HG03045 (cell line): ENCODE data around the gene IPO11.

Experiments used
- ATAC-seq: cut with Tn5 transposase; IDR thresholded peaks from one replicate; pipeline ENCODE4 v1.9.1; 2021; ENCODE audit warnings: mild to moderate bottlenecking, moderate library complexity; ENCODE audit not compliant: unreplicated experiment

The IPO11 gene

GRCh38 chr5:62412549-62413329 lies at the start of gene IPO11:
Gene IPO11 (plus strand): TSS chr5:62412763. CDS start chr5:62437280, 24,517 bp downstream.
- peak; percentile 97 for ATAC-seq

GRCh38 chr5:62369039-62369438 lies 43.5 kb upstream of the IPO11 start:
- no peak for ATAC-seq

DNA sequence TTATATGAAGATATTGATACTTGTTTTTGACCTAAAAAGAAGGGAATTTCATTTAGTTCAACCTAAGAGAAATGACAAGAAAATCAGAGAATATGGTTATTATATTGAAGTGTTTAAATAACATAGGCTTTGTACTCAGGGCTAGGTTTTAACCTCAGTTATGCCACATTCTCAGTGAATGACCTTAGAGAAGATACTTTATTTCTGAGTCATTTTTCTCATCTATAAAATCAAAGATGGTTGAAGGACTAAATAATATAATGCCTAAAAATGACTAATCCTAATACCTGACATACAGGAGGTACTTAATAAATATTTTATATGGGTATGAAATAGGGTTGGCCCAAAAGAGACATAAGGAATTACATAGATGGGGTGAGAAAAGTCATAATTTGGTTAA lies 41.2 kb upstream of the IPO11 start:
- ATAC-seq: no peak

DNA sequence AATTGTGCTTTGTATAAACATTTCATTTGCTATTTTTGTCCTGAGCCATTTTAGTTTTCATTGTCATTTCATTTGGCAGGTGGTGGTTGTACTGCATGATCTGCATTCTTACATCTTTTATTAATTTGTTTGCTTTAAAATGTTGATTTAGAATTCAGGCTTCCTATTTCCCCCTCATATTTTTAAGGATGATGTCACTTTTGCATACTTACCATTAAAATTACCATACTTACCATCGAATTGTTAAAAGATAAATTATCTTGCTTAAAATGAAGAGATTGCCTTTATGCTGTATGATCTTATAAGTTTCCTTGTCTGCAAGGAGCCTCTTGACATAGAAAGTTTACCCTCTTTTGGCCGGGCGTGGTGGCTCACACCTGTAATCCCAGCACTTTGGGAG lies 40.0 kb upstream of the IPO11 start:
- no peak for ATAC-seq

GRCh38 chr5:62373382-62373781 lies 39.2 kb upstream of the IPO11 start:
- no peak for ATAC-seq

DNA sequence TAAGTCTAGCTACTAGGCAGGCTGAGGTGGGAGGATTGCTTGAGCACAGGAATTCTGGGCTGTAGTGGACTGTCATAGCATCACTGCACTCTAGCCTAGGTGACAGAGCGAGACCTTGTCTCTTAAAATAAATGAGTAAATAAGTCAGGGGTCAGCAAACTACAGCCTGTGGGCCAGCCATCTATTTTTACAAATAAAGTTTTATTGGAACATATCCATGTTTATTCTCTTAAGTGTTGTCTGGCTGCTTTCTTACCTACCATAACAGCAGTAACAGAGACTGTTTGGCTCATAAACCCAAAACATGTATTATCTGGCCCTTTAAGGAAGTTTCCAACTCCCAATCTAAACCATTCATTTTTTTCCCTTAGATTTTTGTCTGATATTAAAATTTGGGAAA lies 38.5 kb upstream of the IPO11 start:
- no peak for ATAC-seq

GRCh38 chr5:62375627-62376026 lies 36.9 kb upstream of the IPO11 start:
- ATAC-seq: no peak

GRCh38 chr5:62376064-62376463 lies 36.5 kb upstream of the IPO11 start:
- no peak for ATAC-seq

GRCh38 chr5:62385131-62385530 lies 27.4 kb upstream of the IPO11 start:
- no peak for ATAC-seq

GRCh38 chr5:62385816-62386400 lies 26.7 kb upstream of the IPO11 start:
- ATAC-seq: no peak

DNA sequence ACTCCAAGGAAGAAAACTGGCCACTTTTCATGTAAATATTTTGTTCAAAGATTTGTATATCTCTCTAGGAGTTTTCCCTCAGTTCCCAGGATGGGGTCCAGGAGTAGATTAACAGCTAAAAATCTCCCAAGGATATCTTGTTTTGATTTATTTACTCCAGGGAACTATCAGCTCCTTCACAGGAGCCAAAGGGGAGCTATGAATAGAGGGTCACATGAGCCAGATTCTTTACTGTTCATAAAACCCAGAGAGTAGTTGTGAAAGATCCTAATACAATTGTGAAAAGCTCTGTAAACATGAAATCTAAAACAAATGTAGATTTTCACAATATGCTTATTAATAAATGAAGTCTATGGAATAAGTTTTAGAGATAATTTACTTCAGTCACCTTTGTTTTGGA lies 25.7 kb upstream of the IPO11 start:
- no peak for ATAC-seq

GRCh38 chr5:62395210-62395950 lies 17.2 kb upstream of the IPO11 start:
- ATAC-seq: no peak

DNA sequence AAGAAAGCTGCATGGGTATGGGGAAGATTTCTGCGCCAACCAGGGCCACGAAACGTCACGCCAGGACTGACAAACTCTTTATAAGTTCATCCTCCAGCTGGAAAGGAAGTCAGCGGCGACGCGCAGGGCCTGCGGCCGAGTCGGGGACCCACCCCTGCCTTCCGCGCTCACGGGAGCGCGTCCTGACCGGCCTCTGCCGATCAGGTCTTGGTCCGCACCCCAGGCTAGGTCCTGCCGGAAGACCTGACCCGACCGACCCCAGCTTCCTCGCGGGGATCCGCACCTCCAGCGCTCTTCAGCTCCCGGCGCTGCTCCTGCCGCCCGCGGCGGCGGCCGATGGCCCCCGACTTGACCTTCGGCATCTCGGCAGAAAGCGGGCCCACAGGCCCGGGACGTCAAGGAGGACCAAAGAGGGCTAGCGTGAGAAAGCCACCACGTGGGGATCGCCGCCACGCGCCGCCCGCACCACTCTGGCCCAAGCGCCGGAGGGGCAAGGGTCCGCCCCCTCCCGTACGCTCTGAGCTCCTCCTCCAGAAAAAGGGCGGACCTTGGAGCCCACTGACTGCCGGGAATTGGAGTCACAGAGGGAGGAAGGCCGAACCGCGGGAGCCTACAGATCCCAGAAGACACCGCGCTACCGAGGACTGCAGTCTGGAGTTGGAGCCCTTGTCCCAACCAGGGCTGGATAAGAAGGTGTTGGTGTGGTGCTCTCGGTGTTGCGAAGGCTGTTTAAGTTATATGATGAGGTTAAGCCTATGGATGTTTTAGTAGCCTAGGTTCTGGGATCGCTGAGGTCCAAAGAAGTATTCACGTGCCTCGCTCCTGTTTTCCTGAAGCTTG lies 8.9 kb upstream of the IPO11 start, which contains the start of gene DIMT1:
DIMT1 (minus strand) TSS at position 495 of the 840 bp plus-strand sequence; CDS start at position 362, 133 bp downstream.
- ATAC-seq: peak; percentile 98

- ATAC-seq: no peak
These were observed 1.1 kb downstream of the IPO11 start for GRCh38 chr5:62413711-62414110.

DNA sequence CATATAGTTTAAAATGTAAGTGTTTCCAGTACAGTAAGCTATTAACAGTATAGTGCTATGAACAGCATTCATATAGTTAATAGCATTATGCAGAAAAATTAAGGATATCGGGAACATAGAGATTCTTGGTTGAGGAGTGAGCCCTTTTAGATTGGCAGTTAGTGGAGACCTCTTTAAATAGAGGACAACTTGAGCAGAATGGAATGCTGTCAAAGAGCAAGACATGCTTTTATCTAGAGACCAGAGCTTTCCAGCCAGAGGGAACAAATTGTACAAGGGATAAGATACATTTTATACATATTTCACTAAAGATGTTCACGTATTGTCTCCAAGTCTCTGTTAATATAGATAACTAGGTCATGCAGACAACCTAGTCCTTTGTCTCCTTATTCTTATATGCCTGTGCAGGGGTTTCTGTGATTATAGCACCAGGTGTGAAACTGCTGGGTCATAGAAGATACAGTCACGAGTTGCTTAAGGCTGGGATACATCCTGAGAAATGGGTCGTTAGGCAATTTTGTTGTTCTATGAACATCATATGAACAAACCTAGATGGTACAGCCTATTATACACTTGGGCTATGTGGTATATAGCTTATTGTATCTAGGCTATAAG lies 6.0 kb downstream of the IPO11 start:
- no peak for ATAC-seq

- ATAC-seq: no peak
These were observed 7.0 kb downstream of the IPO11 start for GRCh38 chr5:62419609-62420008.

GRCh38 chr5:62421414-62421813 lies 8.9 kb downstream of the IPO11 start:
- no peak for ATAC-seq

GRCh38 chr5:62424763-62425162 lies 12.2 kb downstream of the IPO11 start:
- no peak for ATAC-seq

- no peak for ATAC-seq
These were observed 19.4 kb downstream of the IPO11 start for GRCh38 chr5:62431735-62432620.
